Neural cell (in vitro differentiated cells): ENCODE measurements around the gene LRRTM2. TPM values are rescaled to one million over a fixed set of nuclear protein-coding genes. Genes with fewer than 3 reads are reported as not detected.

ENCODE experiments used
- H2AFZ ChIP-seq: fragments of 200-600, 300-800 bp; sonication (generic), shearing (Covaris generic); 2 replicates; pipeline ENCODE4 v1.6.0; 2014; ENCODE audit warnings: low read depth, mild to moderate bottlenecking, antibody characterized with exemption, low read length, moderate library complexity
- H3F3A ChIP-seq: fragments of 200-600 bp; shearing (Covaris generic); 2 replicates; pipeline ENCODE4 v1.6.1; 2016; ENCODE audit warnings: mild to moderate bottlenecking, moderate library complexity, mixed read lengths, antibody characterized with exemption, low read length; ENCODE audit not compliant: insufficient read depth, poor library complexity, severe bottlenecking
- H3K27ac ChIP-seq: fragments of 200-600, 300-800 bp; sonication (generic), shearing (Covaris generic); 2 replicates; pipeline ENCODE4 v1.5.1; 2014; ENCODE audit warnings: mild to moderate bottlenecking, low read length, moderate library complexity
- H3K27me3 ChIP-seq: fragments of 300-800, 200-600 bp; sonication (generic), shearing (Covaris generic); 2 replicates; pipeline ENCODE4 v1.6.0; 2014; ENCODE audit warnings: mild to moderate bottlenecking, low read depth, low read length, moderate library complexity; ENCODE audit not compliant: insufficient read depth
- H3K36me3 ChIP-seq: fragments of 300-800, 200-600 bp; sonication (generic), shearing (Covaris generic); 2 replicates; pipeline ENCODE4 v1.5.1; 2014; ENCODE audit warnings: mild to moderate bottlenecking, antibody characterized with exemption, low read length, moderate library complexity; ENCODE audit not compliant: insufficient read depth
- H3K4me2 ChIP-seq: fragments of 300-800, 200-600 bp; sonication (generic), shearing (Covaris generic); 2 replicates; pipeline ENCODE4 v1.6.0; 2014; ENCODE audit warnings: mild to moderate bottlenecking, low read length
- H3K4me3 ChIP-seq: fragments of 300-800, 200-600 bp; sonication (generic), shearing (Covaris generic); 2 replicates; pipeline ENCODE4 v1.5.1; 2014; ENCODE audit warnings: mild to moderate bottlenecking, low read length, moderate library complexity
- H3K79me2 ChIP-seq: fragments of 200-600 bp; shearing (Covaris generic); replicated peaks from 2 replicates; pipeline ENCODE4 v1.6.0; 2014; ENCODE audit warnings: mild to moderate bottlenecking, low read length, moderate library complexity; ENCODE audit not compliant: insufficient read depth
- H3K9ac ChIP-seq: fragments of 300-800, 200-600 bp; sonication (generic), shearing (Covaris generic); 2 replicates; pipeline ENCODE4 v1.6.1; 2016; ENCODE audit warnings: mild to moderate bottlenecking, low read length, mixed read lengths
- H3K9me2 ChIP-seq: fragments of 200-600 bp; shearing (Covaris generic); 2 replicates; pipeline ENCODE4 v1.6.1; 2016; ENCODE audit warnings: mild to moderate bottlenecking, low read length, mixed read lengths; ENCODE audit not compliant: insufficient read depth
- H3K9me3 ChIP-seq: fragments of 200-600, 300-800 bp; sonication (generic), shearing (Covaris generic); 2 replicates; pipeline ENCODE4 v1.6.1; 2016; ENCODE audit warnings: mild to moderate bottlenecking, mixed run types, low read length, moderate library complexity, mixed read lengths
- H4K20me1 ChIP-seq: fragments of 200-600 bp; shearing (Covaris generic); 2 replicates; pipeline ENCODE4 v1.6.1; 2016; ENCODE audit warnings: mild to moderate bottlenecking, mixed run types; ENCODE audit not compliant: insufficient read depth
- CTCF ChIP-seq: fragments of 450-650 bp; IDR thresholded peaks from 2 replicates; pipeline ENCODE4 v1.5.1; 2014; ENCODE audit warnings: antibody characterized with exemption, mild to moderate bottlenecking, moderate library complexity; ENCODE audit not compliant: poor library complexity, severe bottlenecking
- EP300 ChIP-seq: fragments of 450-650 bp; conservative IDR thresholded peaks from 2 replicates; pipeline ENCODE4 v1.6.1; 2014; ENCODE audit warnings: antibody characterized with exemption, mild to moderate bottlenecking, moderate library complexity; ENCODE audit not compliant: poor library complexity, severe bottlenecking
- EZH2 ChIP-seq: fragments of 200-600, 300-800 bp; shearing (Covaris generic), sonication (generic); IDR thresholded peaks from 2 replicates; pipeline ENCODE4 v1.6.1; 2014; ENCODE audit warnings: antibody characterized with exemption, low read length, borderline replicate concordance, mild to moderate bottlenecking; ENCODE audit not compliant: insufficient read depth, poor library complexity, severe bottlenecking
- MXI1 ChIP-seq: fragments of 450-650 bp; conservative IDR thresholded peaks from 2 replicates; pipeline ENCODE4 v1.6.1; 2014; ENCODE audit warnings: antibody characterized with exemption, mild to moderate bottlenecking; ENCODE audit not compliant: poor library complexity, severe bottlenecking
- POLR2AphosphoS5 ChIP-seq: IDR thresholded peaks from 2 replicates; pipeline ENCODE4 v1.6.1; 2012
- RAD21 ChIP-seq: fragments of 450-650 bp; conservative IDR thresholded peaks from 2 replicates; pipeline ENCODE4 v1.6.1; 2014; ENCODE audit warnings: antibody characterized with exemption, mild to moderate bottlenecking, moderate library complexity
- REST ChIP-seq: IDR thresholded peaks from 2 replicates; pipeline ENCODE4 v1.6.1; 2012; ENCODE audit warnings: borderline replicate concordance
- SMC3 ChIP-seq: fragments of 450-650 bp; conservative IDR thresholded peaks from 2 replicates; pipeline ENCODE4 v1.6.1; 2014; ENCODE audit warnings: antibody characterized with exemption, mild to moderate bottlenecking, moderate library complexity; ENCODE audit not compliant: poor library complexity
- TAF1 ChIP-seq: IDR thresholded peaks from 2 replicates; pipeline ENCODE4 v1.6.1; 2012; ENCODE audit warnings: low read depth
- polyA plus RNA-seq: library from polyadenylated mRNA; depleted of rRNA; stranded (reverse); fragments of >200 nt; gene quantifications from 2 replicates; pipeline ENCODE4 v1.2.3, GENCODE V29; 2014

Gene LRRTM2
- polyA plus RNA-seq, 1 donor from 2014 or later: 5.9 TPM

GRCh38 chr5:138914338-138914737 is 39.2 kb upstream of the LRRTM2 start:
- Histone ChIP-seq H3K4me2 (no peak overlapping the region), H4K20me1 (no peaks in the 10 kb centered on the region), H3K79me2 (no peaks in the 10 kb centered on the region), H2AFZ (no peak overlapping the region), H3F3A (no peaks in the 10 kb centered on the region), H3K9me3 (no peaks in the 10 kb centered on the region), H3K9ac (no peak overlapping the region), H3K27ac (no peak overlapping the region), H3K36me3 (no peaks in the 10 kb centered on the region), H3K9me2 (no peaks in the 10 kb centered on the region), H3K27me3 (no peaks in the 10 kb centered on the region), H3K4me3 (no peak overlapping the region)
- TF ChIP-seq SMC3: no peak
- TF ChIP-seq TAF1: no peak
- TF ChIP-seq EZH2: no peak
- TF ChIP-seq MXI1: no peak
- no peak for TF ChIP-seq REST
- no peak for TF ChIP-seq POLR2AphosphoS5
- no peak for TF ChIP-seq EP300

- Histone ChIP-seq H3F3A (no peaks in the 10 kb centered on the region), H3K4me3 (no peak overlapping the region), H3K79me2 (no peaks in the 10 kb centered on the region), H3K36me3 (no peaks in the 10 kb centered on the region), H3K9me3 (no peaks in the 10 kb centered on the region), H3K9me2 (no peaks in the 10 kb centered on the region), H3K27ac (no peak overlapping the region), H4K20me1 (no peaks in the 10 kb centered on the region), H3K27me3 (no peaks in the 10 kb centered on the region), H2AFZ (no peak overlapping the region), H3K9ac (no peak overlapping the region), H3K4me2 (no peak overlapping the region)
- no peak for TF ChIP-seq EP300
- TF ChIP-seq TAF1: no peak
- no peak for TF ChIP-seq POLR2AphosphoS5
- TF ChIP-seq CTCF: no peak
Observed at GRCh38 chr5:138913773-138914172, 38.6 kb upstream of the LRRTM2 start.

- Histone ChIP-seq H3K36me3 (no peaks in the 10 kb centered on the region), H3K9me3 (no peaks in the 10 kb centered on the region), H3K9ac (no peak overlapping the region), H4K20me1 (no peaks in the 10 kb centered on the region), H3K4me3 (no peak overlapping the region), H2AFZ (no peak overlapping the region), H3F3A (no peaks in the 10 kb centered on the region), H3K9me2 (no peaks in the 10 kb centered on the region), H3K4me2 (no peak overlapping the region), H3K27ac (no peak overlapping the region), H3K27me3 (no peaks in the 10 kb centered on the region), H3K79me2 (no peaks in the 10 kb centered on the region)
- TF ChIP-seq POLR2AphosphoS5 (no peak), EZH2 (no peak), REST (no peak), EP300 (no peak), TAF1 (no peak), CTCF (no peak), MXI1 (no peak), RAD21 (no peak), SMC3 (no peak)
Observed at GRCh38 chr5:138912093-138912492, 37.0 kb upstream of the LRRTM2 start.
